ENCODE measurements around the gene PRAMEF8.
"Not testable (repeated sequence)": the region's sequence is repeated elsewhere in the genome, so short reads cannot be mapped to it uniquely, and the experiment has no call there.

Gene PRAMEF8

DNA sequence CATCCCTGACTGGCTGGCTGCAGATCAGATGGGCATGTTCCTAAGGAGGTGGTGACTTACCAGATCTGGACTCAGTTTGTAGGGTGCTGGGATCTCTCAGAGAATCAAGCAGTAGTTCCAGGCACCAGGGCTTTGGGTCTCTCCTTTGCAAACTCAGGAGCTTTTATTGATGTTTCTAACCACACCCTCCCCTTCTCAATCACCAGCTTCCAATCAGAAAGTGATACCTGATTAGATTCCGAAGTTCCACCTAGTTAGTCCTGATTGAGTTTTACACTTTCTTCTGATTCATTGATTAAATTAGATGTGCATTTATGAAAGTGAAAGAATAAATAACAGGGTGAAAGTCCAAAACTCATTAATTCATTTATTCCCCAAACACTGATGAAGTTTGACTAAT, at the start of gene PRAMEF8:
TSS of gene PRAMEF8 (minus strand) at position 101 of the 400 bp plus-strand sequence. CDS start 1,046 bp downstream, outside the sequence.
- ATAC-seq: not testable (repeated sequence)

GRCh38 chr1:13315281-13315680, 30.3 kb upstream of the PRAMEF8 start, which contains the start of gene PRAMEF15:
Gene PRAMEF15 (plus strand): TSS chr1:13315581. CDS start chr1:13318408, 2,827 bp downstream.
- not testable (repeated sequence) for ATAC-seq

DNA sequence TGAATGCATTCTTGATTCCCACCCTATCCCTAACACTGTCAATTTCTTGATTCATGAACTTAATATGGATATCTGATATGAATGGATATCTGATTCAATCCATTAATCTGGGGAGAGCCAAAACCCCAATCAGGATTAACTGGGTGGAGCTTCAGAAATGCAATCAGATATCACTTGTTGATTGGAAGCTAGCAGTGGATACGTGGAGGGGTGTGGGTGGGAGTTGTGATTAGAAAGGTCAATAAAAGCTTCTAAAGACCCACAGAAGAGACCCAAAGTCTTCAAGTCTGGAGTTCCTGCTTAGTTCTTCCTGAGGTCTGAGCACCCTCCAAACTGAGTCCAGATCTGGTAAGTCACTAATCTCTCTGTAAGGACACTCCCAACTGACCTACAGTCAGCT, 18.3 kb upstream of the PRAMEF8 start, which contains the start of gene PRAMEF33:
TSS of gene PRAMEF33 (plus strand) at position 301 of the 400 bp plus-strand sequence. CDS start 2,416 bp downstream, outside the sequence.
- ATAC-seq: not testable (repeated sequence)

DNA sequence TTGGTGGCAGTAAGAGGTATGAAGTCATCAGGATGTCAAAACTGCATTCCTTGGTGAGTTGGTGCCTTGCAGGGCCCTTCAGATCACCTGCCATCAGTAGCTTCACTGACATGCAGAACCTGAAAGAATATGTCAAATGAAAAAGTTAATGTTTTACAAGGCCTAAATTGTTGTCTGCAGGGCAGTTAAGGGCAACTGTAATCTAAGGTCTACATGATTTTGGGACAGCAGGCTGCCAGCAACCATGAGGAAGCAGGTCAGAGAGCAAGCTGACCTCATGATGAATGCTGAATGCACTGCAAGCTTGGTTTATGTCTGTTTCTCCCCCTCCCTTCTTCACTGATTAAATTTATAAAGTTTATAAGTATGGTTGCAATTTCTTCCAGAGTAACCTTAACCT, 17.3 kb upstream of the PRAMEF8 start:
- ATAC-seq: not testable (repeated sequence)

DNA sequence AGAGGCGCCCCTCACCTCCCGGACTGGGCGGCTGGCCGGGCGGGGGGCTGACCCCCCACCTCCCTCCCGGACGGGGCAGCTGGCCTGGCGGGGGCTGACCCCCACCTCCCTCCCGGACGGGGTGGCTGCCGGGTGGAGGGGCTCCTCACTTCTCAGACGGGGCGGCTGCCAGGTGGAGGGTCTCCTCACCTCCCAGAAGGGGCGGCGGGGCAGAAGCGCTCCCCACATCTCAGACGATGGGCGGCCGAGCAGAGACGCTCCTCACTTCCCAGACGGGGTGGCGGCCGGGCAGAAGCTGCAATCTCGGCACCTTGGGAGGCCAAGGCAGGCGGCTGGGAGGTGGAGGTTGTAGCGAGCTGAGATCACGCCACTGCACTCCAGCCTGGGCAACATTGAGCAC, 13.8 kb upstream of the PRAMEF8 start:
- ATAC-seq: not testable (repeated sequence)

GRCh38 chr1:13297216-13297931, 12.4 kb upstream of the PRAMEF8 start:
- not testable (repeated sequence) for ATAC-seq

- not testable (repeated sequence) for ATAC-seq
These were observed 4.1 kb upstream of the PRAMEF8 start for GRCh38 chr1:13289030-13289429.

DNA sequence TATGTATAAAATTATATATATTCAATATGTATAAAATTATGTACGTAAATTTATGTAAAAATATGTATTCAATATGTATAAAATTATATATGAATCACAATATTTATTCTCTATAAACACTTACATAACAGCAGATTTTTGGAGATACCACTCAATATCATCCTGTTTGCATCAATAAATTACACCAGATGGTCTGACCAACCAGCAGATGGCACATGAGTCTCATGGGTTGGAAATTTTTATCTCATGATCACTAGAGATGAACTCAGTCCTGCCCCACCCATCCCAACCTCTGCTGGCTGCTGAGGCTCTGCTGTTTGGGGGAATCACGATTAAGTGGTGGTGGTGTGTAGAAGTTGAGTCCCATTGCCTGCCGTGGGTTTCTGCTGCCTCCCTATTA, 5.3 kb downstream of the PRAMEF8 start:
- ATAC-seq: not testable (repeated sequence)

DNA sequence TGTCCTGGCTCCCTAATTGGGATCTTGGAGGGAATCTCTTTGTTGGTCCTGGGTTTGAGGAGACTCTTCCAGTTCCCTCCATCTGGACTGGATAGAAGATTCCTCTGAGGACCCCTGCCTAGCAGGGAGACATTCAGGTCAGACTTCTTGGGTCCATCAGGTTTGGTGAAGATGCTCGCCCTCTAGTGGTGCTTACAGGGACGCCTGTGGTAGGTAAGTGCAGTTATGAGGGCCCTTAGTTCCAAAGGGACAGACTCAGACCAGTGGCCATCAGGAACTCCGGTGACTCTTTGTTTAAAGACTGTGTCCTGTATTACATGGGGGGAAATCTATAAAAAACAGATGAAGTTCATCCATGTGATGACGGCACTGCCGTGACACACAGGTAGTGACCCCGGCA, 7.9 kb downstream of the PRAMEF8 start:
- ATAC-seq: not testable (repeated sequence)

DNA sequence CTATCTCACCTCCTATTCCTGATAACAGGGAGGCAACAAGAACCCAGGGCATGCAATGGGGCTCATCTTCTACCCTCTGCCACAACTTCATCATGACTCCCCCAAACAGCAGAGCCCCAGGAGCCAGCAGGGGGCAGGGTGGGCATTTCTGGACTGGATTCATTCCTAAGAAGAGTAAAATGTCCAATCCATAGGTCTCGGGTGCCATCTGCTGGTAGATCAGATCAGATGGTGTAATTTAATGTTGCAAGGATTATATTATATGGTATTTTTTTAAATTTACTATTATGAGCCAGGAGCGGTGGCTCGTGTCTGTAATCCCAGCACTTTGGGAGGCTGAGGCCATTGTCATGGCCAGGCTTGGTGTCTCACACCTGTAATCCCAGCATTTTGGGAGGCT, 19.8 kb downstream of the PRAMEF8 start:
- not testable (repeated sequence) for ATAC-seq

DNA sequence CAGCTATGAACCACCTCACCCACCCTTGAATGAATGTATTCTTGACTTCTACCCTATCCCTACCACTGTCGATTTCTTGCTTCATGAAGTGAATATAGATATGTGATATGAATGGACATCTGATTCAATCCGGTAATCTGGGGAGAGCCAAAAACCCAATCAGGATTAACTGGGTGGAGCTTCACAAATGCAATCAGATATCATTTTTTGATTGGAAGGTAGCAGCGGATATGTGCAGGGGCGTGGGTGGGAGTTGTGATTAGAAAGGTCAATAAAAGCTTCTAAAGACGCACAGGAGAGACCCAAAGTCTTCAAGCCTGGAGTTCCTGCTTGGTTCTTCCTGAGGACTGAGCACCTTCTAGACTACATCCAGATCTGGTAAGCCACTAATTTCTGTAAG, 31.0 kb downstream of the PRAMEF8 start, which contains the start of gene PRAMEF5:
TSS of gene PRAMEF5 (plus strand) at position 301 of the 400 bp plus-strand sequence. CDS start 5,071 bp downstream, outside the sequence.
- not testable (repeated sequence) for ATAC-seq

GRCh38 chr1:13247122-13247521, 37.8 kb downstream of the PRAMEF8 start:
- ATAC-seq: not testable (repeated sequence)

DNA sequence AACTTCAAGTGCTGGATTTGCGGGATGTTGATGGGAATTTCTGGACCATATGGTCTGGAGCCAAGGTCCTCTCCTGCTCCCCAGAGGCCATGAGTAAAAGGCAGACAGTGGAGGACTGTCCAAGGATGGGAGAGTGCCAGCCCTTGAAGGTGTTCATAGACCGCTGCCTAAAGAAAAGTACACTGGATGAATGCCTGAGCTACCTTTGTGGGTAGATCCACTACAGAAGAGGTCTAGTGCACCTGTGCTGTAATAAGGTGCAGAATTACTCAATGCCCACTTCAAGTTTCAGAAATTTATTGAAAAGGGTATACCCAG, 38.4 kb downstream of the PRAMEF8 start:
- ATAC-seq: not testable (repeated sequence)

DNA sequence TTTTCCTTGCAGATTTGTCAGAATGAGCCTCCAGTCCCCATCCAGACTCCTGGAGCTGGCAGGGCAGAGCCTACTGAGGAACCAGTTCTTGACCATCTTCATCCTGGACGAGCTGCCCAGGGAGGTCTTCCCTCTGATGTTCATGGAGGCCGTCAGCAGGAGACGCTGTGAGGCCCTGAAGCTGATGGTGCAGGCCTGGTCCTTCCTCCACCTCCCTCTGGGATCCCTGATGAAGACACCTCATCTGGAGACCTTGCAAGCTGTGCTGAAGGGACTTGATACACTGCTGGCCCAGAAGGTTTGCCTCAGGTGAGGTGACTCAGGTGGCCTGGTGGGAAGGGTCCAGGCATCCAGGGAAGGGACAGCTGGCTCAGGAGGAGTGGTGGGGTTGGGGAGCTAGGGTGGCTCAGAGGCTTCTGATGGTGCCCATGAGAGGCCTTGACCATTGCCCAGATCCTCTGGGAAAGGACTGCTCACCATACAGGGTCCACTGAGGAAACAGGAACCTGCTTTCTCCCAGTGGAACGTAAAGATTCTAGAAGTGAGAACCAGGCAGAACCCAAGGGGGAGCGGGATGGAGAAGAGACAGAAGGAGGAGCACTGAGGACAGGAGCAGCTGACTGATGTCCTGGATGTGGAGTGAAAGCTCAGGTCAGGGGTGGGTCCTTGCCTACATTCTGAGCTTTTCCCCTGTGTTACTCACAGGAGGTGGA, 38.9 kb downstream of the PRAMEF8 start:
- not testable (repeated sequence) for ATAC-seq

DNA sequence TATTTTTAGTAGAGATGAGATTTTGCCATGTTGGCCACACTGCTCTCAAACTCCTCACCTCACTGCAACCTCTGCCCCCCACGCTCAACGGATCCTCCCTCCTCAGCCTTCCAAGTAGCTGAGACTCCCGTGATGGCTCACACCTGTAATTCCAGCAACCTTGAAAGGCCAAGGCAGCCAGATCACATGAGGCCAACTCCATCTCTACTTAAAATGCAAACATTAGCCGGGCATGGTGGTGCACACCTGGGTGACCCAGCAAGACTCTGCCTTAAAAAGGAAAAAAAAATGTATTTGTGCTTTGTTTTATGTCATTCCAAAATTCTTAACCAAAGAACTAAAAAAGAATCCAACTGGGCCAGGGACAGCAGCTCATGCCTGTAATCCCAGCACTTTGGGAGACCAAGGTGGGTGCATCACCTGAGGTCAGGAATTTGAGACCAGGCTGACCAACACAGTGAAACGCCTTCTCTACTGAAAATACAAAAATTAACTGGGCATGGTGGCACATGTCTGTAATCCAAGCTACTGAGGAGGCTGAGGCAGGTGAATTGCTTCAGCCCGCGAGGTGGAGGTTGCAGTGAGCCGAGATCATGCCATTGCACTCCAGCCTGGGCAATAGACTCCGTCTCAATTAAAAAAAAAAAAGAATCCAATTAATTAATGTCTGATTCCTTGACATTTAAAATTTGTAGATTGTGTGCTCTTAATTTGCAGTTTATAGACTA, 41.2 kb downstream of the PRAMEF8 start:
- ATAC-seq: not testable (repeated sequence)

DNA sequence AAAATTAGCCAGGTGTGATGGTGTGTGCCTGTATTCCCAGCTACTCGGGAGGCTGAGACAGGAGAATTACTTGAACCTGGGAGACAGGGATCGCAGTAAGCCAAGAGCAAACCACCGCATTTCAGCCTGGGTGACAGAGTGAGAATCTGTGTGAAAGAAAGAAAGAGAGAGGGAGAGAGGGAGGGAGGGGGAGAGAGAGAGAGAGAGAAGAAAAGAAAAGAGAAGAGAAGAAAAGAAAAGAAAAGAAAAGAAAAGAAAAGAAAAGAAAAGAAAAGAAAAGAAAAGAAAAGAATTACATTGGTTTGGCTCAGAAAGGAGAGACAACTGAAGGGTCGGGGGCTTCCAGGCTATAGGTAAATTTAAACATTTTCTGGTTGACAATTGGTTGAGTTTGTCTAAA, 45.3 kb downstream of the PRAMEF8 start:
- ATAC-seq: not testable (repeated sequence)

GRCh38 chr1:13237572-13237971, 47.4 kb downstream of the PRAMEF8 start:
- ATAC-seq: not testable (repeated sequence)

- not testable (repeated sequence) for ATAC-seq
These were observed 50.9 kb downstream of the PRAMEF8 start for GRCh38 chr1:13234057-13234456.

DNA sequence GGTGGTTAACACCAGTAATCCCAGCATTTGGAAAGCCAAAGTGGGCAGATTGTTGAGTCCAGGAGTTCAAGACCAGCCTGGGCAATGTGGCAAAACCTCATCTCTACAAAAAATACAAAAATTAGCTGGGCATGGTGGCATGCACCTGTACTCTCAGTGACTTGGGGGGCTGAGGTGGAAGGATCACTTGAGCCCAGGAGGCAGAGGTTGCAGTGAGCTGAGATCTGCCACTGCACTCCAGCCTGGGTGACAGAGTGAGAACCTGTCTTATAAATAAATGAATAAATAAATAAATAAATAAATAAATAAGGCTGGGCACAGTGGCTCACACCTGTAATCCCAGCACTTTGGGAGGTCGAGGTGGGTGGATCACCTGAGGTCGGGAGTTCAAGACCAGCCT, 52.9 kb downstream of the PRAMEF8 start:
- not testable (repeated sequence) for ATAC-seq

Data from activated CD4-positive, CD25-positive, alpha-beta regulatory T cell treated with anti-CD3 and anti-CD28 coated beads, Interleukin-2, amount 50 U/mL, for 24 hours (primary cell).